ENCODE measurements around the gene HACD4.

DNA sequence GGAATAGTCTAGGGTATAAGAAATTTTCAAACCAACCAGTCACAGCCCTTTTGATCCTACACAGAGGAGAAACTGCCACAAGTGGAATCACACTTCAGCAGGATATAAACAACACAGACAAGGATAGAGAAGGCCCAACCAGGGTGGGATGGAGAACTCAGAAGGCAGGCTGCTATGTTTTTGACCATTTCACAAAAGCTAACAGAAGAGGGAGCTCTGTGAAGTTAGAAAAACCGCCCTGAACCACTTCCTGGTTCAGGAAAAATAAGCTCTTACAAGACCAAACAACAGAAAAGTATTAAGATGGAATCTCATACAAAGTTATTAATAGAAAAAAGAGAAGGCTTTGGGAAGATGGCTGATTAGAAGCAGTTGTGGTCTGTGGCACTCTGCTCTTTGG, 47.3 kb upstream of the HACD4 start:
- TF ChIP-seq, protein P1, sequence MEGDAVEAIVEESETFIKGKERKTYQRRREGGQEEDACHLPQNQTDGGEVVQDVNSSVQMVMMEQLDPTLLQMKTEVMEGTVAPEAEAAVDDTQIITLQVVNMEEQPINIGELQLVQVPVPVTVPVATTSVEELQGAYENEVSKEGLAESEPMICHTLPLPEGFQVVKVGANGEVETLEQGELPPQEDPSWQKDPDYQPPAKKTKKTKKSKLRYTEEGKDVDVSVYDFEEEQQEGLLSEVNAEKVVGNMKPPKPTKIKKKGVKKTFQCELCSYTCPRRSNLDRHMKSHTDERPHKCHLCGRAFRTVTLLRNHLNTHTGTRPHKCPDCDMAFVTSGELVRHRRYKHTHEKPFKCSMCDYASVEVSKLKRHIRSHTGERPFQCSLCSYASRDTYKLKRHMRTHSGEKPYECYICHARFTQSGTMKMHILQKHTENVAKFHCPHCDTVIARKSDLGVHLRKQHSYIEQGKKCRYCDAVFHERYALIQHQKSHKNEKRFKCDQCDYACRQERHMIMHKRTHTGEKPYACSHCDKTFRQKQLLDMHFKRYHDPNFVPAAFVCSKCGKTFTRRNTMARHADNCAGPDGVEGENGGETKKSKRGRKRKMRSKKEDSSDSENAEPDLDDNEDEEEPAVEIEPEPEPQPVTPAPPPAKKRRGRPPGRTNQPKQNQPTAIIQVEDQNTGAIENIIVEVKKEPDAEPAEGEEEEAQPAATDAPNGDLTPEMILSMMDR (conservative IDR thresholded peaks at IDR 0.05): no peak
- TF ChIP-seq EZH2 (IDR thresholded peaks at IDR 0.05; ENCODE audit: low read depth): no peak

All from PC-9 (cell line).